Measurements from ENCODE around the gene LDLRAD4.

Gene LDLRAD4

GRCh38 chr18:13323186-13323585, 104.6 kb downstream of the LDLRAD4 start:
- H3K4me3 ChIP-seq (ENCODE audit: low read depth, low read length), result no peak overlapping the region
- no peak for DNase-seq
- TF ChIP-seq, protein P1, sequence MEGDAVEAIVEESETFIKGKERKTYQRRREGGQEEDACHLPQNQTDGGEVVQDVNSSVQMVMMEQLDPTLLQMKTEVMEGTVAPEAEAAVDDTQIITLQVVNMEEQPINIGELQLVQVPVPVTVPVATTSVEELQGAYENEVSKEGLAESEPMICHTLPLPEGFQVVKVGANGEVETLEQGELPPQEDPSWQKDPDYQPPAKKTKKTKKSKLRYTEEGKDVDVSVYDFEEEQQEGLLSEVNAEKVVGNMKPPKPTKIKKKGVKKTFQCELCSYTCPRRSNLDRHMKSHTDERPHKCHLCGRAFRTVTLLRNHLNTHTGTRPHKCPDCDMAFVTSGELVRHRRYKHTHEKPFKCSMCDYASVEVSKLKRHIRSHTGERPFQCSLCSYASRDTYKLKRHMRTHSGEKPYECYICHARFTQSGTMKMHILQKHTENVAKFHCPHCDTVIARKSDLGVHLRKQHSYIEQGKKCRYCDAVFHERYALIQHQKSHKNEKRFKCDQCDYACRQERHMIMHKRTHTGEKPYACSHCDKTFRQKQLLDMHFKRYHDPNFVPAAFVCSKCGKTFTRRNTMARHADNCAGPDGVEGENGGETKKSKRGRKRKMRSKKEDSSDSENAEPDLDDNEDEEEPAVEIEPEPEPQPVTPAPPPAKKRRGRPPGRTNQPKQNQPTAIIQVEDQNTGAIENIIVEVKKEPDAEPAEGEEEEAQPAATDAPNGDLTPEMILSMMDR (IDR thresholded peaks at IDR 0.05; ENCODE audit: low read depth, low read length), result no peak
- H3K27me3 ChIP-seq (ENCODE audit: insufficient read depth, low read depth, severe bottlenecking), result no peaks in the 10 kb centered on the region
- no peak overlapping the region for H3K27ac ChIP-seq
- H3K36me3 ChIP-seq, result no peaks in the 10 kb centered on the region
- no peaks in the 10 kb centered on the region for H3K9me3 ChIP-seq (ENCODE audit: severe bottlenecking)

DNA sequence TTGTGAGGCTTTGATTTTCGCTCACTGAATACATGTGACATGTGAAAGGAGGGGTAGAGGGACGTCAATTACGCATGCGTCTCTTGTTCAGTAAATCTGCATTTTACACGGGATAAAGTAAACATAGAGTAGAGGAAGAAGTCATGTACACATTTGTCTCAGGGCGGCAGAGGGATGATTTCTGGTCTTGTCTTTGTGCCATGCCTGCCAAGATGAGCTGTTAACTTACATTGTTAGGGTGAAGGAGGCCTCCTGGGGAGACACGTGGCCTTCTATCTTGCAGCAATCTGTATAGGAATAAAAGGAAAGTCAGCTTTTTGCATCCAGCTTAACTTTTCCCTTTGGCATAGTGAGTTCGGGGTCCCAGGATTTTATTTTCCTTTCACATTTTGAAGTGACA, 106.3 kb downstream of the LDLRAD4 start:
- no peak for DNase-seq
- no peaks in the 10 kb centered on the region for H3K36me3 ChIP-seq
- H3K27ac ChIP-seq, result no peak overlapping the region
- TF ChIP-seq, protein P1 (IDR thresholded peaks at IDR 0.05; ENCODE audit: low read depth, low read length), result no peak
- H3K4me3 ChIP-seq (ENCODE audit: low read depth, low read length), result no peak overlapping the region
- H3K9me3 ChIP-seq (ENCODE audit: severe bottlenecking), result no peaks in the 10 kb centered on the region
- H3K27me3 ChIP-seq (ENCODE audit: insufficient read depth, low read depth, severe bottlenecking), result no peaks in the 10 kb centered on the region

- no peak for DNase-seq
- no peak overlapping the region for H3K27ac ChIP-seq
- H3K9me3 ChIP-seq (ENCODE audit: severe bottlenecking), result no peaks in the 10 kb centered on the region
- TF ChIP-seq, protein P1 (IDR thresholded peaks at IDR 0.05; ENCODE audit: low read depth, low read length), result no peak
- H3K27me3 ChIP-seq (ENCODE audit: insufficient read depth, low read depth, severe bottlenecking), result no peaks in the 10 kb centered on the region
- H3K4me3 ChIP-seq (ENCODE audit: low read depth, low read length), result no peak overlapping the region
- no peaks in the 10 kb centered on the region for H3K36me3 ChIP-seq
These were observed 109.7 kb downstream of the LDLRAD4 start for GRCh38 chr18:13328213-13328612.

- TF ChIP-seq, protein P1 (IDR thresholded peaks at IDR 0.05; ENCODE audit: low read depth, low read length), result no peak
- H3K4me3 ChIP-seq (ENCODE audit: low read depth, low read length), result no peak overlapping the region
- no peaks in the 10 kb centered on the region for H3K27me3 ChIP-seq (ENCODE audit: insufficient read depth, low read depth, severe bottlenecking)
- no peak overlapping the region for H3K27ac ChIP-seq
- no peaks in the 10 kb centered on the region for H3K36me3 ChIP-seq
- no peaks in the 10 kb centered on the region for H3K9me3 ChIP-seq (ENCODE audit: severe bottlenecking)
- no peak for DNase-seq
These were observed 112.4 kb downstream of the LDLRAD4 start for GRCh38 chr18:13330996-13331395.

DNA sequence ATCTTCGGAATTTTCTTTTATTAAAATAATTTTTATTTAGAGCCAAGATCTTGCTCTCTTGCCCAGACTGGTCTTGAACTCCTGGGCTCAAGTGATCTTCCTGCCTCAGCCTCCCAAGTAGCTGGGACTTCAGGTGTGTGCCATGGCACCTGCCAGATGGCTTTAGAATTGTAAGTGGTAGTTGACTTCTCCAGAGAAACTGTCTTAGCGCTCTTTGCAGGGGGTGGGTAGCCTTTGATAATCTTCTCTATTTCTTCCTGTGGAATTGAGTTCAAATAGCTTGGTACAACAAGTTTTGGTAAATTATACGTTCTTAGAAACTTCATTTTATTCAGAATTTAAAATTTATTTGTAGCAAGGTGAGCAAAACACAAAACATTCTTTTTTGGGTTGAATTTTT, 113.3 kb downstream of the LDLRAD4 start:
- H3K9me3 ChIP-seq (ENCODE audit: severe bottlenecking), result no peaks in the 10 kb centered on the region

GRCh38 chr18:13332874-13333273, 114.3 kb downstream of the LDLRAD4 start:
- Histone ChIP-seq H3K27me3 (ENCODE audit: insufficient read depth, low read depth, severe bottlenecking) (no peaks in the 10 kb centered on the region), H3K36me3 (no peaks in the 10 kb centered on the region), H3K27ac (no peak overlapping the region), H3K9me3 (ENCODE audit: severe bottlenecking) (no peaks in the 10 kb centered on the region), H3K4me3 (ENCODE audit: low read depth, low read length) (no peak overlapping the region)
- DNase-seq, result no peak
- TF ChIP-seq, protein P1 (IDR thresholded peaks at IDR 0.05; ENCODE audit: low read depth, low read length), result no peak

More for the DNA sequence above, 113.3 kb downstream of the LDLRAD4 start:
- no peaks in the 10 kb centered on the region for H3K27me3 ChIP-seq (ENCODE audit: insufficient read depth, low read depth, severe bottlenecking)
- no peaks in the 10 kb centered on the region for H3K36me3 ChIP-seq
- no peak overlapping the region for H3K4me3 ChIP-seq (ENCODE audit: low read depth, low read length)
- no peak for DNase-seq
- TF ChIP-seq, protein P1 (IDR thresholded peaks at IDR 0.05; ENCODE audit: low read depth, low read length), result no peak
- H3K27ac ChIP-seq, result no peak overlapping the region

Data from WERI-Rb-1 (cell line).